ENCODE measurements around the gene ZNF236. TPM values are rescaled to one million over a fixed set of nuclear protein-coding genes. Genes with fewer than 3 reads are reported as not detected.

Gene ZNF236
- total RNA-seq, 1 experiment from 2014 or later: 14.9 TPM

DNA sequence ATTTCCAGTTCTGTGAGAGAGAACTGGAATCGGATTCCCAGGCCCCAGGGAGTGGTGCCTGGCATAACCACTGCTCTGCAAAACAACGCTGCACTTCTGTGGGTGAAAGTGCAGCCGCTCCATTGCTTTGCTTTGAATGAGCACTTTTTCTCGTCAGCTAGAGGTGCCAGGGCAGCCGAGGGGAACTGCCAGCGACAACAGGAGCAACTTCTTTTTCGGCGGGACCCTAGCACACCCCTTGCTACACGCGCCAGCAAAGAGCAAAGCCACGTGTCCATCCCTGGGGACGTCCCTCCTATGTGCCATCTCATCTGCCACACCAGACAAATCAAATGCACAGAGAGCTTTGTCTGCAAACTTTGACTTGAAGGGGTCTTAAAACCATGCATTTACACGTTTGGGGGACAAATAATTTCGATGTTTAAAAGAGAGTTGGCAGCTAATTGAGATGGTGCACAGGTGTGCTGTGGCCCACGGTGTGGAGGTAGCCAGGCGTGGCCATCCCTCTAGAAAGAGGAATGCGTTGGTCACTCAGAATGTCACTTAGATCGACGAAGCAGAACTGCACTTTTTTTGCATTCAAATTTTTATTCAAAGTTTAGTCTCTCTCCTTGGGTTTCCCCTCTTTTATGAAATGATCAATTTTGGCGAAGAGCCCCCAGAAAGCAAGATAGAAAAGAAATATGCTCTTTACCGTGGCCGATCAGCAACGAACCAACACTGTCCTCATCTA lies 158.5 kb downstream of the ZNF236 start:
- no peak overlapping the region for H3K4me3 Mint-ChIP-seq (ENCODE audit: unreplicated experiment)
- H3K27me3 Mint-ChIP-seq (ENCODE audit: insufficient read depth, unreplicated experiment): no peaks in the 10 kb centered on the region
- peaks cover 6% of the 10 kb centered on the region for H3K36me3 Mint-ChIP-seq (ENCODE audit: insufficient read depth, unreplicated experiment)
- H3K4me1 Mint-ChIP-seq (ENCODE audit: low read depth, unreplicated experiment): no peaks in the 10 kb centered on the region
- ChIA-PET POLR2A (no interaction called here), CTCF (no interaction called here)
- Histone ChIP-seq H3K36me3 (ENCODE audit: control insufficient read depth, insufficient read depth, low read length) (no peaks in the 10 kb centered on the region), H3K4me3 (ENCODE audit: low read depth, low read length) (no peak overlapping the region), H3K4me1 (no peaks in the 10 kb centered on the region), H3K27me3 (replicated peaks; ENCODE audit: control insufficient read depth, insufficient read depth, low read length) (no peaks in the 10 kb centered on the region), H3K9me3 (no peaks in the 10 kb centered on the region)
- H3K9me3 Mint-ChIP-seq (ENCODE audit: unreplicated experiment): no peaks in the 10 kb centered on the region
- TF ChIP-seq, protein P1, sequence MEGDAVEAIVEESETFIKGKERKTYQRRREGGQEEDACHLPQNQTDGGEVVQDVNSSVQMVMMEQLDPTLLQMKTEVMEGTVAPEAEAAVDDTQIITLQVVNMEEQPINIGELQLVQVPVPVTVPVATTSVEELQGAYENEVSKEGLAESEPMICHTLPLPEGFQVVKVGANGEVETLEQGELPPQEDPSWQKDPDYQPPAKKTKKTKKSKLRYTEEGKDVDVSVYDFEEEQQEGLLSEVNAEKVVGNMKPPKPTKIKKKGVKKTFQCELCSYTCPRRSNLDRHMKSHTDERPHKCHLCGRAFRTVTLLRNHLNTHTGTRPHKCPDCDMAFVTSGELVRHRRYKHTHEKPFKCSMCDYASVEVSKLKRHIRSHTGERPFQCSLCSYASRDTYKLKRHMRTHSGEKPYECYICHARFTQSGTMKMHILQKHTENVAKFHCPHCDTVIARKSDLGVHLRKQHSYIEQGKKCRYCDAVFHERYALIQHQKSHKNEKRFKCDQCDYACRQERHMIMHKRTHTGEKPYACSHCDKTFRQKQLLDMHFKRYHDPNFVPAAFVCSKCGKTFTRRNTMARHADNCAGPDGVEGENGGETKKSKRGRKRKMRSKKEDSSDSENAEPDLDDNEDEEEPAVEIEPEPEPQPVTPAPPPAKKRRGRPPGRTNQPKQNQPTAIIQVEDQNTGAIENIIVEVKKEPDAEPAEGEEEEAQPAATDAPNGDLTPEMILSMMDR (IDR thresholded peaks at IDR 0.05; ENCODE audit: insufficient read depth in 1 of 2, low read depth in 1 of 2, low read length in 1 of 2, severe bottlenecking in 1 of 2, unreplicated experiment in 1 of 2): no peak
- no peak overlapping the region for H3K27ac Mint-ChIP-seq (ENCODE audit: unreplicated experiment)
- no peak for DNase-seq
- intact Hi-C loops (cut with micrococcal nuclease; ENCODE audit: unreplicated experiment): loop anchor here (5.0 kb wide), 1 partner anchor 76 kb away; no protein-coding TSS in a partner anchor
- no TSS peak for BruUV-seq (replicated peaks)

DNA sequence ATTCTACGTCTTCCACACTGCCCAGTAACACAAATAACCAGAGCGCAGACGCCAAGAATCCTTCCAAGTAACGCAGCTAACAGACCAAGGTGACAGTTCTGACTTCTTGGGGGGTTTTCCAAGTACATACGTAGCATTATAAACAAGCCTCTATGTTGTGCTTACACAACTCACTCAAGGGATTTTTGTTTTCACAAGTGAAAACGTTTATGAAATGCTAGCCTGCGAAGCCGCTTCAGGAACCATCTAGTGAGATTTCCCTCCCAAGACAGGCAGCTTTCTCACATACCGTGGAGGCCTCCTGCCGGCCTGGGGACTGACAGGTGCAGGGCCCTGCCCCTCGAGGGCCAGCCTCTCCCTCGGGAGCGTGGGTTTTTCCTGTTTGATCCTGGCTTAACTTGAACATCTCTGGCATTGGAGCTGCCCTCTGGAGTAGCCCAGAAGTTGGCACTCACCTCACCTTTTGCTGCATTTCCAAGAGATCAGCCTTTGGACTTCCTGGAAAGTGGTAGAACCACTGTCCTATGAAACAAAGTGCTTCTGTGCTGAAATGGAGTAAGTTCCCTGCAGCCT lies 159.1 kb downstream of the ZNF236 start:
- no peak for DNase-seq
- POLR2A ChIA-PET: no interaction called here
- H3K27me3 Mint-ChIP-seq (ENCODE audit: insufficient read depth, unreplicated experiment): no peaks in the 10 kb centered on the region

GRCh38 chr18:76982038-76982437 lies 159.7 kb downstream of the ZNF236 start:
- no peak for DNase-seq
- TF ChIP-seq, protein P1 (IDR thresholded peaks at IDR 0.05; ENCODE audit: insufficient read depth in 1 of 2, low read depth in 1 of 2, low read length in 1 of 2, severe bottlenecking in 1 of 2, unreplicated experiment in 1 of 2): no peak
- CTCF ChIA-PET: no interaction called here
- no peaks in the 10 kb centered on the region for H3K9me3 ChIP-seq
- intact Hi-C loops (cut with micrococcal nuclease; ENCODE audit: unreplicated experiment): loop anchor here (5.0 kb wide), 1 partner anchor 75 kb away; no protein-coding TSS in a partner anchor
- H3K9me3 Mint-ChIP-seq (ENCODE audit: unreplicated experiment): no peaks in the 10 kb centered on the region
- H3K27ac Mint-ChIP-seq (ENCODE audit: unreplicated experiment): no peak overlapping the region
- H3K4me3 ChIP-seq (ENCODE audit: low read depth, low read length): no peak overlapping the region
- H3K4me1 Mint-ChIP-seq (ENCODE audit: low read depth, unreplicated experiment): no peaks in the 10 kb centered on the region
- no peaks in the 10 kb centered on the region for H3K27me3 ChIP-seq (replicated peaks; ENCODE audit: control insufficient read depth, insufficient read depth, low read length)
- POLR2A ChIA-PET: no interaction called here
- H3K36me3 ChIP-seq (ENCODE audit: control insufficient read depth, insufficient read depth, low read length): no peaks in the 10 kb centered on the region
- BruUV-seq (replicated peaks): no TSS peak
- no peak overlapping the region for H3K4me3 Mint-ChIP-seq (ENCODE audit: unreplicated experiment)
- no peaks in the 10 kb centered on the region for H3K4me1 ChIP-seq
- peaks cover 6% of the 10 kb centered on the region for H3K36me3 Mint-ChIP-seq (ENCODE audit: insufficient read depth, unreplicated experiment)
- H3K27me3 Mint-ChIP-seq (ENCODE audit: insufficient read depth, unreplicated experiment): no peaks in the 10 kb centered on the region

More for the DNA sequence above, 159.1 kb downstream of the ZNF236 start:
- H3K36me3 ChIP-seq (ENCODE audit: control insufficient read depth, insufficient read depth, low read length): no peaks in the 10 kb centered on the region
- no TSS peak for BruUV-seq (replicated peaks)
- no peaks in the 10 kb centered on the region for H3K27me3 ChIP-seq (replicated peaks; ENCODE audit: control insufficient read depth, insufficient read depth, low read length)
- no peak overlapping the region for H3K27ac Mint-ChIP-seq (ENCODE audit: unreplicated experiment)
- intact Hi-C loops (cut with micrococcal nuclease; ENCODE audit: unreplicated experiment): loop anchor here (5.0 kb wide), 1 partner anchor 76 kb away; no protein-coding TSS in a partner anchor
- CTCF ChIA-PET: no interaction called here
- H3K36me3 Mint-ChIP-seq (ENCODE audit: insufficient read depth, unreplicated experiment): peaks cover 6% of the 10 kb centered on the region
- TF ChIP-seq, protein P1 (IDR thresholded peaks at IDR 0.05; ENCODE audit: insufficient read depth in 1 of 2, low read depth in 1 of 2, low read length in 1 of 2, severe bottlenecking in 1 of 2, unreplicated experiment in 1 of 2): no peak
- H3K9me3 ChIP-seq: no peaks in the 10 kb centered on the region
- H3K4me3 ChIP-seq (ENCODE audit: low read depth, low read length): no peak overlapping the region
- no peaks in the 10 kb centered on the region for H3K4me1 ChIP-seq
- no peaks in the 10 kb centered on the region for H3K9me3 Mint-ChIP-seq (ENCODE audit: unreplicated experiment)
- H3K4me3 Mint-ChIP-seq (ENCODE audit: unreplicated experiment): no peak overlapping the region
- no peaks in the 10 kb centered on the region for H3K4me1 Mint-ChIP-seq (ENCODE audit: low read depth, unreplicated experiment)
